Breast epithelium (tissue), 4 donors: Measurements from ENCODE around the gene OR1F1. TPM values are rescaled to one million over a fixed set of nuclear protein-coding genes. Genes with fewer than 3 reads are reported as not detected.

Source experiments
- DNase-seq, 2 donors: peaks; one replicate each; pipeline ENCODE4 v3.0.0-alpha.2; 2019; ENCODE audit warnings: low spot score in 2 of 2
- H3K27ac ChIP-seq, 2 donors: fragments of 200-600 bp; sonication (generic) in 1 of 2; one replicate each; pipeline ENCODE4 v1.5.1; 2016 to 2019; ENCODE audit warnings: mild to moderate bottlenecking in 1 of 2
- H3K27me3 ChIP-seq, 2 donors: fragments of 200-600 bp; sonication (generic) in 1 of 2; one replicate each; pipeline versions ENCODE4 v1.5.1 to v1.6.0; 2017 to 2019; ENCODE audit warnings: control low read depth in 1 of 2, mild to moderate bottlenecking in 1 of 2
- H3K36me3 ChIP-seq: fragments of 200-600 bp; one replicate; pipeline ENCODE4 v1.5.1; 2019
- H3K4me1 ChIP-seq, 2 donors: fragments of 200-600 bp; sonication (generic); one replicate each; pipeline ENCODE4 v1.5.1; 2016 to 2019; ENCODE audit warnings: control low read depth in 1 of 2
- H3K4me3 ChIP-seq, 3 donors: fragments of 200-600 bp; sonication (generic); 1 replicate in 2 of 3; 2 replicates in 1 of 3; pipeline ENCODE4 v1.5.1; 2016 to 2019; ENCODE audit warnings: mild to moderate bottlenecking in 3 of 3, moderate library complexity in 2 of 3
- H3K9me3 ChIP-seq, 2 donors: fragments of 200-600 bp; sonication (generic) in 1 of 2; one replicate each; pipeline ENCODE4 v1.5.1; 2016 to 2019; ENCODE audit warnings: control low read depth in 1 of 2
- POLR2A ChIP-seq: fragments of 450-650 bp; IDR thresholded peaks from one replicate; pipeline ENCODE4 v1.6.1; 2016; ENCODE audit warnings: antibody characterized with exemption, mild to moderate bottlenecking, moderate library complexity
- POLR2AphosphoS5 ChIP-seq, 3 donors: sonication (generic); formaldehyde crosslinking; IDR thresholded peaks; one replicate each; pipeline ENCODE4 v1.6.1; 2017; ENCODE audit warnings: antibody characterized with exemption in 3 of 3
- intact Hi-C: fragments of 100-400 bp; cut with DNase I; formaldehyde crosslinking; loops from one replicate; pipeline ENCODE4 v1.15.1; 2023; ENCODE audit warnings: low total_unique reads
- total RNA-seq, 3 donors: library from RNA; depleted of rRNA; stranded (reverse); fragments of >200 nt; gene quantifications; one replicate each; pipeline ENCODE4 v1.1.0, GENCODE V29; 2016
- TF ChIP-seq, protein P1 (sequence below), 3 donors: fragments of 450-650 bp; IDR thresholded peaks; one replicate each; pipeline ENCODE4 v1.5.1; 2016 to 2017; ENCODE audit warnings: antibody characterized with exemption in 3 of 3, mild to moderate bottlenecking in 3 of 3, moderate library complexity in 3 of 3

OR1F1 gene
- total RNA-seq, 3 donors from 2014 or later, result not detected

DNA sequence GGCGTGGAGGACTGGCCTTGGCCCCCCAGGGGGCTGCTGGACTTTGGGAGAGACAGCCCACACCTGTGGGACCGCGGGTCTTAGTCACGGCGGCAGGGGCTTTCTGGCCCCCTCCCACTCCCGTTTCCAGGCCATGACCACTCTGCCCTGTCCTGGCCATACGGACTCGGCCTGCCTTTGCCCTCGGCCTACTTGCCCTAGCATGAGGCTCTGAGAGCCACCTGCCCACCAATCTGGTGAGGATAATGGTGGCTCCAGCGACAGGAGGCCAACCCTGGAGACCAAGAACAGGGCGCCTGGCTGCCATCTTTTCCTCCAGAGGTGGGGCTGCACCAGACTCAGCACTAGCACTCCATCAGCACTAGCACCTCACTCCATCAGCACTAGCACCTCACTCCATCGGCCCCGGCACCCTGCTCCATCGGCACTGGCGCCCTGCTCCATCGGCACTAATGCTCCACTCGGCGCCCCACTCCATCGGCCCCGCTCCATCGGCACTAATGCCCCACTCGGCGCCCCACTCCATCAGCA, 46.2 kb upstream of the OR1F1 start:
- intact Hi-C loops, result no loop called here
- no peaks in the 10 kb centered on the region for H3K36me3 ChIP-seq
- TF ChIP-seq, protein P1, sequence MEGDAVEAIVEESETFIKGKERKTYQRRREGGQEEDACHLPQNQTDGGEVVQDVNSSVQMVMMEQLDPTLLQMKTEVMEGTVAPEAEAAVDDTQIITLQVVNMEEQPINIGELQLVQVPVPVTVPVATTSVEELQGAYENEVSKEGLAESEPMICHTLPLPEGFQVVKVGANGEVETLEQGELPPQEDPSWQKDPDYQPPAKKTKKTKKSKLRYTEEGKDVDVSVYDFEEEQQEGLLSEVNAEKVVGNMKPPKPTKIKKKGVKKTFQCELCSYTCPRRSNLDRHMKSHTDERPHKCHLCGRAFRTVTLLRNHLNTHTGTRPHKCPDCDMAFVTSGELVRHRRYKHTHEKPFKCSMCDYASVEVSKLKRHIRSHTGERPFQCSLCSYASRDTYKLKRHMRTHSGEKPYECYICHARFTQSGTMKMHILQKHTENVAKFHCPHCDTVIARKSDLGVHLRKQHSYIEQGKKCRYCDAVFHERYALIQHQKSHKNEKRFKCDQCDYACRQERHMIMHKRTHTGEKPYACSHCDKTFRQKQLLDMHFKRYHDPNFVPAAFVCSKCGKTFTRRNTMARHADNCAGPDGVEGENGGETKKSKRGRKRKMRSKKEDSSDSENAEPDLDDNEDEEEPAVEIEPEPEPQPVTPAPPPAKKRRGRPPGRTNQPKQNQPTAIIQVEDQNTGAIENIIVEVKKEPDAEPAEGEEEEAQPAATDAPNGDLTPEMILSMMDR (IDR thresholded peaks at IDR 0.05), result no peak
- TF ChIP-seq POLR2A, result no peak
- no peak for TF ChIP-seq POLR2AphosphoS5 (IDR thresholded peaks at IDR 0.05)
- H3K4me3 ChIP-seq, result no peak overlapping the region
- no peaks in the 10 kb centered on the region for H3K27me3 ChIP-seq
- H3K4me1 ChIP-seq, result no peaks in the 10 kb centered on the region
- H3K9me3 ChIP-seq, result no peaks in the 10 kb centered on the region
- H3K27ac ChIP-seq, result no peak overlapping the region
- DNase-seq, result no peak

DNA sequence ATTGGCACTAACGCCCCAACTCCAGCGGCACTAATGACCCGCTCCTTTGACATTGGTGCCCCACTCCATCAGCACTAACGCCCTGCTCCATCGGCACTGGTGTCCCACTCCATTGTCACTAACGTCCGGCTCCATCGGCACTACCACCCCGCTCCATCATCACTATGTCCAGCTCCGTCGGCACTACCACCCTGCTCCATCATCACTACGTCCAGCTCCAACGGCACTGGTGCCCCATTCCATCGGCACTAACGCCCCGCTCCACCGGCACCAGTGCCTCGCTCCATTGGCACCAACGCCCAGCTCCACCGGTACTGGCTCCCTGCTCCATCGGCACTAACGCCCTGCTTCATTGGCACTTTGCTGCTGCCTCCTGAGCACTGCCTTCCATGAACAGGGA, 45.7 kb upstream of the OR1F1 start:
- Histone ChIP-seq H3K27me3 (no peaks in the 10 kb centered on the region), H3K9me3 (no peaks in the 10 kb centered on the region), H3K4me1 (no peaks in the 10 kb centered on the region), H3K27ac (no peak overlapping the region), H3K36me3 (no peaks in the 10 kb centered on the region), H3K4me3 (no peak overlapping the region)
- no peak for DNase-seq
- intact Hi-C loops, result no loop called here
- TF ChIP-seq POLR2AphosphoS5 (IDR thresholded peaks at IDR 0.05) (no peak), POLR2A (no peak)
- TF ChIP-seq, protein P1 (IDR thresholded peaks at IDR 0.05), result no peak

DNA sequence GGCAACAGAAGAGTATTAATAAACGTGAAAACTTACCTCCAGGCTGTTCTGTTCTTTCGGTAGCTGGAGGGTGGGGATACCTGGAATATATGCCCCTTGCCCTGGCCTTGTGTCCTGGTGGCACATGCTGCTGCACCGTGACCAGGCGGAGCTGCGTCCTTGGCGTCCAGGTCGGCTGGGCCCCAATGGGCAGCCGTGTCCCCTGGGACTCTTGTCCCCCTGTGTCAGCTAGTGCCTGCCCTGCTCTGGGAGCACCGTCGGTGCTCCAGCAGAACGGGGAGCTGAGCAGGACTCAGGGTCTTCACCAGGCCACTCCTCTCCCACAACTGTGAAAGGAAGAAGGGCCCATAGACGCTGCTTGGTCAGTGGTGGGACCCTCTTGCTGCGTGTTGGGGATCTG, 45.2 kb upstream of the OR1F1 start:
- H3K4me3 ChIP-seq, result no peak overlapping the region
- intact Hi-C loops, result no loop called here
- no peak for TF ChIP-seq POLR2AphosphoS5 (IDR thresholded peaks at IDR 0.05)
- TF ChIP-seq, protein P1 (IDR thresholded peaks at IDR 0.05), result no peak
- no peak for TF ChIP-seq POLR2A
- DNase-seq, result no peak
- H3K36me3 ChIP-seq, result no peaks in the 10 kb centered on the region
- no peaks in the 10 kb centered on the region for H3K4me1 ChIP-seq
- peak overlapping the region in 1 of 2 donors; percentile 83 for H3K27ac ChIP-seq
- no peaks in the 10 kb centered on the region for H3K9me3 ChIP-seq
- no peaks in the 10 kb centered on the region for H3K27me3 ChIP-seq

DNA sequence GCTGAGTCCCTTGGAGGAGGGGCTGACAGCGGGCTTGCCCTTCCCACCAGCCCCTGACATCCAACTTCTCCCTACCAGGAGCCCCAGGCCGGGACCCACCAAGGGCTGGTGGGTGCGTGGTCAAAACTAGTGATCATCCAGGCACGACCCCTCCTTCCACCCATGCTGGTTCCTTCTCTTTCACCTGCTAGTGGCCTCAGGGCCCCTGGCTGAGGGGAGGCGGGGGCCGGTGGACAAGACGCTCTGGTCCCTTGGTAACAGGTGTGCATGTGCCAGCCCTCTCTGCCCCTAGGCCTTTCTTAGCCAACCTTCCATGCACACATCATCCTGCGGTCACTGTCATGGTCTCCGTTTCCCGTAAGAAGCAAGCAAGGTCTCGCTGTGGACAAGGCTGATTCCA, 44.8 kb upstream of the OR1F1 start:
- TF ChIP-seq POLR2AphosphoS5 (IDR thresholded peaks at IDR 0.05), result no peak
- TF ChIP-seq POLR2A, result no peak
- TF ChIP-seq, protein P1 (IDR thresholded peaks at IDR 0.05), result no peak
- Histone ChIP-seq H3K4me3 (no peak overlapping the region), H3K27ac (peak overlapping the region; percentile 60 to 83), H3K4me1 (no peaks in the 10 kb centered on the region), H3K9me3 (no peaks in the 10 kb centered on the region), H3K36me3 (no peaks in the 10 kb centered on the region), H3K27me3 (no peaks in the 10 kb centered on the region)
- intact Hi-C loops, result no loop called here
- peak in 1 of 2 donors; percentile 75 for DNase-seq

DNA sequence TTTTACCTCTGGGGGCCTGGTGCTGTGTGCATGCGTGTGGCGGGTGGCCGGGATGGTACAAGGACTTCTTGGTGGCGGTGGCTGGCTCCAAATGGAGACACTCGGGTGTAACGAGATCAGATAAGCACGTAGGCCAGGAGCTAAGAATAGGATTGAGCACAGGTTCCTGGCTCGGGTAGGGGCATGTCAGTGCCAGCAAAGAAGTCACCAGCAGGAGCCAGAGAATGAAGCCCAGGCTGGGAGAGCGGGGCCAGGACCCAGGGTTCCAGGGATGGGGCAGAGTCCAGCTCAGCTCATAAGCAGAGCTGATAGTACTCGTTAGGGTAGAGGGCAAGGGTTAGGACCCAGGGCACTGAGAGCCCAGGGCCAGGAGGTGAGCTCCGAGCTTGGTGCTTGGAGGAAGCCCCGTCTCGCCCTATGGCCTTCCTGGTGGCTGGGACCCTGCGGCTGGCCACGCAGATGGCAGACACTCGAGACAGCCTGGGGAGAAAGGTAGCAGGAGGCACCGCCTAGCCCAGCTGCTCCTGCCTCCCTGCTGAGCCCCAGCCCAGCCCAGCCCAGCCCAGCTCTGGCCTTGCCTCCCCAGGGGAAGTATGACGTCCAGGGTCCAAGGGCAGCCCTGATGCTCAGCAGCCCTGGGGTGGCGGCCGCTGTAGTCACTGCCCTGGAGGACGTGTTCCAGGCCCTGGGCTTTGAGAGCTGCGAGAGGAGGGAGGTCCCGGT, 44.2 kb upstream of the OR1F1 start:
- Histone ChIP-seq H3K9me3 (no peaks in the 10 kb centered on the region), H3K4me3 (no peak overlapping the region), H3K4me1 (no peaks in the 10 kb centered on the region), H3K36me3 (no peaks in the 10 kb centered on the region), H3K27ac (peak overlapping the region; percentile 60 to 83), H3K27me3 (no peaks in the 10 kb centered on the region)
- intact Hi-C loops, result no loop called here
- no peak for DNase-seq
- TF ChIP-seq POLR2A (no peak), POLR2AphosphoS5 (IDR thresholded peaks at IDR 0.05) (peak in 1 of 3 donors; percentile 22)
- TF ChIP-seq, protein P1 (IDR thresholded peaks at IDR 0.05), result no peak
